Glomerular visceral epithelial cell (primary cell): ENCODE measurements around the gene LDB3.

Experiments used
- DNase-seq: peaks from one replicate; pipeline ENCODE4 v3.0.0-alpha.2; 2016; ENCODE audit errors: extremely low spot score

Gene LDB3

DNA sequence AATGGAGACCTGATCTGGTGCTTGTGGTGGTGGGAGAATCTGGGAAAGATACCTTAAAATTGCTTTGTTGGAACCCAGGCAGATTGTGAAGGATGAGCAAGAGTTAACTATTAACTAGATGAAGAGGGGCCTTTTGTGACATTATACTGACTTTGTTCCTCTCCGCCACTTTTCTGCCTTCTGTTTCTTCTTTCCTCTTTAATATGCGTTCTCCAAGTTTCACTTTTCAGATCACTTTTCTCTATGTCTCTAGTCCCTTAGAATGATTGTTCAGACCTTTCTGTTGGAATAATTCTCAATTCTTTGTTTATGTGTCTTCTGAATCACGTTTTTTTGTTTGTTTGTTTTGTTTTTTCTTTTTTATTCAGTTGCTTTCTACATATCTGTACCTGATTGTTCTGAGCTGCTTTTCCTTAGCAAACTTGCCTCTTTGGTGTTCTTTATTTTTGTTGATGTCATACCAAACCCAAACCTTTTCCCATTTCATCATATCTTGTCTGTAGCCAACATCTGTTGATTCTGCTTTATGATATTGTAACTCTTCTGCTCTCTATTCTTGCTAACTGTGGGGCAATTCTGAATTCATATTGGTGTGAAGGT lies 90.9 kb downstream of the LDB3 start:
- no peak for DNase-seq

GRCh38 chr10:86763404-86763803 lies 95.1 kb downstream of the LDB3 start:
- no peak for DNase-seq

DNA sequence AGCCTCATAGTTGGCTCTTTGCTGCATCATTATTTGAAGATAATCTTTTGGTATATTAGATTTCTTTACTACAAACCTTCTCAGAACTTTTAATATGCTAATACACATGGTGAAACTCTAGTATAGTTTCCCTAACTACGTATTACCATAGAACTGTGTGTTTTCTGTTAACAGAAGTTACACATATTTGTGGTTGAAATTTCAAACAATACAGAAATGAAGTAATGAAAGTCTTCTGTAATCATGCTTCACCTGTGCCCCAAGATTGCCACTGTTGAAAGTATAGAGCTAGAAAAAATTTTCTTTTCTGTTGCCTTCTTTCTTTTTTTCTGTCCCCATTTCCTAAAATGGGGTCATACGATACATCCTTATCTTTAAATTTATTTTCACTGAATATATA lies 97.2 kb downstream of the LDB3 start:
- DNase-seq, result no peak

GRCh38 chr10:86768412-86769062 lies 100.2 kb downstream of the LDB3 start:
- no peak for DNase-seq

DNA sequence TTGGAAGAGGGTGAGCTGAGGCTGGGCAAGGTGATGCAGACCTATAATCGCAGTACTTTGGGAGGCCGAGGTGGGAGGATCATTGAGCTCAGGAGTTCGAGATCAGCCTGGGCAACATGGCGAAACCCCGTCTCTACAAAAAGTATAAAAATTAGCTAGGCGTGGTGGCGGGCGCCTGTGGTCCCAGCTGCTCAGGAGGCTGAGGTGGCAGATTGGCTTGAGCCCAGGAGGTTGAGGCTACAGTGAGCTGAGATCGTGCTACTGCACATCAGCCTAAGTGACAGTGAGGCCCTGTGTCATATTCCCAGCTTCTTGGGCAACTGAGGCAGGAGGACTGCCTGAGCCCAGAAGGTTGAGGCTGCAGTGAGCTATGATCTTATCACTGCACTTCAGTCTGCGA lies 101.7 kb downstream of the LDB3 start:
- no peak for DNase-seq

DNA sequence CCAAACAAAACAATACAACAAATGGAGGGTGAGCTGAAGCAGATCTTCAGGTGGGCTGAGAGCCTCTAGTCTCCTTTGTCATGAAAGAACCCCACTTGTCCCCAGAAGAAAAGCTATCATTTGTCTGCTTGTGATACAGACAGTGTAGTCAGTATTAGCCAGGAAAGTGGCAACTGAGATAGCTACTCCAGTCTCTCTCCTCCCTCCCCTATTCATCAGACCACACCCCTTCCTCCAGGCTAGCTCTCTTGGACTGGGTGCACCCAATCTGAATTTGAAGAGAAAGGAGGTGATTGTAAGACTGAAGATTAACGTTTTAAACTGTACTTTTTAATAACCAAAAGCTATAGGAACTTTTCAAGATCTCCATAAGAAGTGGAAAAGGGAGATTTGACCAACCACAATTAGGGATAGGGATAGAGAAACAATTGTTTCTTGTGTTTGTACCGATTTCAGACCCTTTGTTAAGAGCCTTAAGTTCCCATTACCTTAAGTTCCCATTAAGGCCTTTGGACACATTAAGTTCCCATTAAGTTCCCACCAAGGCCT lies 102.2 kb downstream of the LDB3 start:
- DNase-seq, result no peak

DNA sequence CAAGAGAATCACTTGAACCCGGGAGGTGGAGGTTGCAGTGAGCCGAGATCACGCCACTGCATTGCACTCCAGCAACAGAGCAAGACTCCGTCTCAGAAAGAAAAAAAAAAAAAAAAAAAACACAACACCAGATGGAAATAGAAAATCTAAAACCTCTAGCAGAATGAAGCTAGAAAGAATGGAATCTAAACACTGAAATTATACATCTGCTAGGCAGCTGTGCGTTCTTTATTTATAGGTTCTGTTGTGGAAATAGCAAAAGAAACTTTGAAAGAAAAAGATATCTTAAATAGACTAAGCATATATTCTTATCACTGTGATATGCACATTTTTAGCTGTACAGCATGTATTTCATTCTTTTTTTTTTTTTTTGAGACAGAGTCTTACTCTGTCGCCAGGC lies 105.2 kb downstream of the LDB3 start:
- DNase-seq, result no peak

DNA sequence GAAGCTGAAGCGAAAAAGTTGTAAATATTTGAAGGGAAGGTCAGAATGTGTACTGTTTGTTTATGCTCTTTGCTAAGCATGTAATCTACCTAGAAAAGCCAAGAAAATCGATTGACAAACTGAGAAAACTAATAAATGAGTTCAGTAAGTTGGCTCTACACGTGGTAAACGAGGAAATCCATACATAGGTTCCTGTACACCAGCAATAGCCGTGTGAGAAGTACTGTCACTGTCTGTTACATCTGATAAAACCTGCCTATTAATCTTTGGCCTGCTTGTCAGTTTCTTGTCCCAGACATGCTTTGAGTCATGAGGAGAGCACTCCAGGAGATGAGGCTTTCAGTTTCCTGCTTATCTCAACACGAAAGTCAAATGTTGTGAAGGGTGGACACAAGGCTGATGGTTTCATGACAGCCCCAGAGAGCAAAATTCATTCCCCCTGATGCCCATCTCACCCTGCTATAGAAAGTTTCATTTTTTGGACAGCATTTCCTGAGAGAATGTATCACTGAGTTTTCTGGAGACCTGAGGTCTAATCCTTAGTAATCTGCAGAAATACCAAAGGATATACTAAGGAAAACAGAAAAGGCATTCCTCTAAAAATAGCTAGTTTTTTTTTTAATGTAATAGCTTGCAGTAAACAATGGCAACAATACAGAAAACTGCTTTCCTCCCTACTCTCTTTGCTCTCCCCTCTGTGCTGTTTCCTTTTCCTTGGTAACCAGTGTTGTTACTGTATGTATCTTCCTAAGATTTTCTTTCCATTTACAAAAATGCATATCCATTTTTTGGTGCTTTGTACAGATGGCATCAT lies 107.0 kb downstream of the LDB3 start:
- DNase-seq, result peak; percentile 38

DNA sequence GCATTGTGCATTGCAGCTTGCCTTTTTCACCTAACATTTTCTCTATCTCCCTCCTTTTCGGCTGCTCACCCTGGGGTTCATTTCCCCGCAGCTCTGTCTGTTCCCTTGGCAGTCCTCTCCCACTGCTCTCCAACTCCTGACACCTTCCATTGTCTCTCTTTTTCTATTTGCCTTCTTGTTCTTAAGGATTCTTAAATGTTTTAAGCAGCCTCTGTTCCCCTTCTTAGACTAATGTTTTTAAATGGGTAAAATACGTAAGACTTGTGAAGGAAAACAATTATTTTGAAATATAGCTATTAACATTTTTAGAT lies 107.5 kb downstream of the LDB3 start:
- DNase-seq, result no peak

- no peak for DNase-seq
Measured at GRCh38 chr10:86779220-86780017, 111.1 kb downstream of the LDB3 start.

DNA sequence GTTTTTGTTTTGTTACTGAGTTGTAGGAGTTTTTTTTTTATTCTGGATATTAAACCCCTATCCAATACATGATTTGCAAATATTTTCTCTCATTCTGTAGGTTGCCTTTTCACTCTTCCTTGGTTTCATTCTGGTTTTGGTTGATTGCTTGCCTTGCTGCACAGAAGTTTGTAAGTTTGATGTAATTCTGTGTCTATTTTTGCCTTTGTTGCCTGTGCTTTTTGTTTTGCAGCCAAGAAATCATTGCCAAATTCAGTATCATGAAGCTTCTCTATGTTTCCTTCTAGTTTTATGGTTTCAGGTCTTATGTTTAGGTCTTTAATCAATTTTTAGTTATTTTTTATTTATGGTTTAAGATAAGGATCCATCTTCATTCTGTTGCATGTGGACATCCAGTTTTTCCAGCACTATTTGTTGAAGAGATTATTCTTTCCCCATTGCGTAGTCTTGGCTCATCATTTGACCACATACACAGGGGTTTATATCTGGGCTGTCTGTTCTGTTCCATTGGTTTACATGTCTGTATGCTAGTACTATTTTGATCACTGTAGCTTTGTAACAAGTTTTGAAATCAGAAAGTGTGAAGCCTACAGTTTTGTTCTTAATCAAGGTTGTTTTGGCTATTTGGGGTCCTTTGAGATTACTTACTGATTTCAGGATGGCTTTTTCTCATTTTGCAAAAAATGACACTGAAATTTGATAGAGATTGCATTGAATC lies 114.5 kb downstream of the LDB3 start:
- DNase-seq, result no peak

GRCh38 chr10:86785037-86785436 lies 116.7 kb downstream of the LDB3 start:
- no peak for DNase-seq
